OCI-LY1 (cell line): ENCODE data around the gene MYO5C.

Source experiments
- H2AFZ ChIP-seq: fragments of 200-600 bp; sonication (generic), shearing (Covaris generic); 2 replicates; pipeline ENCODE4 v1.6.0; 2014; ENCODE audit warnings: antibody characterized with exemption, mild to moderate bottlenecking, low read length
- H3F3A ChIP-seq: fragments of 200-600 bp; sonication (generic), shearing (Covaris generic); 2 replicates; pipeline ENCODE4 v1.6.0; 2014; ENCODE audit warnings: mild to moderate bottlenecking, antibody characterized with exemption, low read length, moderate library complexity; ENCODE audit not compliant: insufficient read depth
- H3K27ac ChIP-seq: fragments of 200-600 bp; sonication (generic); 2 replicates; pipeline ENCODE4 v1.5.1; 2014; ENCODE audit warnings: low read length, mixed run types, mild to moderate bottlenecking, low read depth; ENCODE audit not compliant: poor library complexity, severe bottlenecking
- H3K27me3 ChIP-seq: fragments of 200-600 bp; sonication (generic); 2 replicates; pipeline ENCODE4 v1.6.0; 2014; ENCODE audit warnings: antibody characterized with exemption, mild to moderate bottlenecking, low read length, moderate library complexity; ENCODE audit not compliant: insufficient read depth
- H3K36me3 ChIP-seq: fragments of 200-600 bp; sonication (generic); 2 replicates; pipeline ENCODE4 v1.6.1; 2014; ENCODE audit warnings: mild to moderate bottlenecking, antibody characterized with exemption, low read length, moderate library complexity, mixed read lengths; ENCODE audit not compliant: insufficient read depth
- H3K4me1 ChIP-seq: fragments of 200-600 bp; sonication (generic); 2 replicates; pipeline ENCODE4 v1.5.1; 2014; ENCODE audit warnings: mild to moderate bottlenecking, low read length, moderate library complexity; ENCODE audit not compliant: insufficient read depth, severe bottlenecking
- H3K4me2 ChIP-seq: fragments of 200-600 bp; sonication (generic), shearing (Covaris generic); 2 replicates; pipeline ENCODE4 v1.6.1; 2014; ENCODE audit warnings: low read length
- H3K4me3 ChIP-seq: fragments of 200-600 bp; sonication (generic); 2 replicates; pipeline ENCODE4 v1.5.1; 2014; ENCODE audit warnings: low read length, low read depth, mild to moderate bottlenecking, mixed read lengths; ENCODE audit not compliant: poor library complexity, severe bottlenecking
- H3K79me2 ChIP-seq: fragments of 200-600 bp; shearing (Covaris generic); 2 replicates; pipeline ENCODE4 v1.6.1; 2016; ENCODE audit warnings: mixed run types, low read length, mixed read lengths; ENCODE audit not compliant: insufficient read depth
- H3K9ac ChIP-seq: fragments of 200-600 bp; sonication (generic), shearing (Covaris generic); 2 replicates; pipeline ENCODE4 v1.6.1; 2014; ENCODE audit warnings: mild to moderate bottlenecking, low read length, mixed read lengths
- H3K9me2 ChIP-seq: fragments of 200-600 bp; sonication (generic), shearing (Covaris generic); 2 replicates; pipeline ENCODE4 v1.6.1; 2014; ENCODE audit warnings: low read depth, mild to moderate bottlenecking, low read length, mixed read lengths
- H3K9me3 ChIP-seq: fragments of 200-600 bp; shearing (Covaris generic); 2 replicates; pipeline ENCODE4 v1.6.1; 2014; ENCODE audit warnings: low read length, mixed read lengths
- H4K20me1 ChIP-seq: fragments of 200-600 bp; sonication (generic), shearing (Covaris generic); 2 replicates; pipeline ENCODE4 v1.6.0; 2016; ENCODE audit warnings: mild to moderate bottlenecking, low read length; ENCODE audit not compliant: insufficient read depth
- EZH2 ChIP-seq: fragments of 200-600 bp; sonication (generic), shearing (Covaris generic); IDR thresholded peaks from 2 replicates; pipeline ENCODE4 v1.8.0; 2017; ENCODE audit warnings: borderline replicate concordance, mixed run types, mild to moderate bottlenecking, antibody characterized with exemption, low read length, moderate library complexity, mixed read lengths
- TF ChIP-seq, protein P1 (sequence below): fragments of 200-600 bp; sonication (generic), shearing (Covaris generic); IDR thresholded peaks from 2 replicates; pipeline ENCODE4 v1.5.1; 2017; ENCODE audit warnings: mild to moderate bottlenecking, antibody characterized with exemption, low read length, moderate library complexity, mixed read lengths

The MYO5C gene

DNA sequence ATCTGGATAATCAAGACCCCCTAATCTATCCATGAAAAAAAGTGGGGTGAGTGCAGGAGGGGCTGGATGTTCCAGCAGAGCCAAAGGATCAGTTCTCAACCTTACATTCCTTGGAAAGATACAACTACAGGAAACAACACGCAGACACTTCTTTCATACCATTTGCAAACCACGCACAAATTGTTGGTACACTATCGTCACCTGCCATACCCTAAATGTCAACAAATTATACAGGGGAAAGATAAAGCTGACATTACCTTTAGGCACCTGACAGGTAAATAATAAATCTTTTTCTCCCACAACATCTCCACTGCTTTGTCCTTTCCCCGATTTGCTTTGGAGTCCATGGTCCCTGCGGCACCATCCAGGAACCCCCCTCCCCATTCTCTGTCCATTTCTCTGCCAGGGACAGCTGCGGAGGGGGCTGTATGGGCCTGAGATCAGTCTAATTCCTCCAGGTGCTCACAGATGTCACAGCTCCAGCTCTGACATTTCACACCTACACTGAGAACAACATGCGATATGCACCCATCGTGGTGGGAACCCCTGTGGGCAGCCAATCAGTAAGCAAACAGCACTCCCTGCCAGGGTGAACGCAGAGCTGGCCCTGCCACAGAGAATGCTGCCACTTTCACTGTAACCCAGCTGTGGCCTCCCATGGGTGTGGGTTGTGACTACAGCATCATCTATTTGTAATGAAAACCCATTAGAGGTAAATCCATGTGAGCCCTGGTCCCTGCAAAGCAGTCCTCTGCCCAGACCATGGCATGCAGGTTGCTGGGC, 145.4 kb downstream of the MYO5C start:
- TF ChIP-seq, protein P1, sequence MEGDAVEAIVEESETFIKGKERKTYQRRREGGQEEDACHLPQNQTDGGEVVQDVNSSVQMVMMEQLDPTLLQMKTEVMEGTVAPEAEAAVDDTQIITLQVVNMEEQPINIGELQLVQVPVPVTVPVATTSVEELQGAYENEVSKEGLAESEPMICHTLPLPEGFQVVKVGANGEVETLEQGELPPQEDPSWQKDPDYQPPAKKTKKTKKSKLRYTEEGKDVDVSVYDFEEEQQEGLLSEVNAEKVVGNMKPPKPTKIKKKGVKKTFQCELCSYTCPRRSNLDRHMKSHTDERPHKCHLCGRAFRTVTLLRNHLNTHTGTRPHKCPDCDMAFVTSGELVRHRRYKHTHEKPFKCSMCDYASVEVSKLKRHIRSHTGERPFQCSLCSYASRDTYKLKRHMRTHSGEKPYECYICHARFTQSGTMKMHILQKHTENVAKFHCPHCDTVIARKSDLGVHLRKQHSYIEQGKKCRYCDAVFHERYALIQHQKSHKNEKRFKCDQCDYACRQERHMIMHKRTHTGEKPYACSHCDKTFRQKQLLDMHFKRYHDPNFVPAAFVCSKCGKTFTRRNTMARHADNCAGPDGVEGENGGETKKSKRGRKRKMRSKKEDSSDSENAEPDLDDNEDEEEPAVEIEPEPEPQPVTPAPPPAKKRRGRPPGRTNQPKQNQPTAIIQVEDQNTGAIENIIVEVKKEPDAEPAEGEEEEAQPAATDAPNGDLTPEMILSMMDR, result no peak
- TF ChIP-seq EZH2, result no peak
- no peaks in the 10 kb centered on the region for H3K9me3 ChIP-seq
- no peaks in the 10 kb centered on the region for H3K79me2 ChIP-seq
- peak overlapping the region; percentile 89 for H3K27ac ChIP-seq
- no peaks in the 10 kb centered on the region for H3K27me3 ChIP-seq
- no peak overlapping the region for H2AFZ ChIP-seq
- peak overlapping the region; percentile 26 for H3K4me2 ChIP-seq
- 0 out of 2 replicates have a peak, but pooled peaks cover 3% of the 10 kb centered on the region for H3F3A ChIP-seq
- peaks cover 61% of the 10 kb centered on the region for H3K36me3 ChIP-seq
- peak overlapping the region; percentile 13 for H3K9ac ChIP-seq
- peak overlapping the region; percentile 1 for H3K4me3 ChIP-seq
- H4K20me1 ChIP-seq, result no peaks in the 10 kb centered on the region
- peaks cover 30% of the 10 kb centered on the region for H3K4me1 ChIP-seq
- H3K9me2 ChIP-seq, result no peaks in the 10 kb centered on the region

DNA sequence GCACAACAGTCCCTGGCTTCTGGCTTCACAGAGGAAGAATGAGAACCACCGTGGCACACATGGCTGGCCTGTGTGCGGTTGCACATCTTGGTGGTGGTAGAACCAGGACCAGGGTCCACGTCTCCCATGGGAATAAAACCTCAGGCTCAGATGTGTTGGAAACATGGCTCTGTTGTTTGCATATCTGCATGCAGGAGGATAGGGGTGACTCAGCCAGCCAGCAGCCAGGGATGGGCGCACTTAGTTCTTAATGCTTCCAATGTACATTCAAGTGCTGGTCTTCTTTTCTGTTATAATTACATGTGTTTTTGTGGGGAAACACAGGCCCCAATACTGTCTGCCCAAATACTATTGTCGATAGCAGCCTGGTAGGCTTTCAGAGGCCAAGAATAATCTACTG, 147.2 kb downstream of the MYO5C start:
- Histone ChIP-seq H3K9ac (no peak overlapping the region), H3K4me3 (no peak overlapping the region), H3F3A (0 out of 2 replicates have a peak, but pooled peaks cover 3% of the 10 kb centered on the region), H3K9me2 (no peaks in the 10 kb centered on the region), H3K9me3 (no peaks in the 10 kb centered on the region), H4K20me1 (no peaks in the 10 kb centered on the region), H3K4me2 (no peak overlapping the region), H3K79me2 (no peaks in the 10 kb centered on the region), H2AFZ (no peak overlapping the region), H3K4me1 (peaks cover 24% of the 10 kb centered on the region), H3K27ac (no peak overlapping the region), H3K27me3 (no peaks in the 10 kb centered on the region), H3K36me3 (peaks cover 78% of the 10 kb centered on the region)
- no peak for TF ChIP-seq EZH2
- TF ChIP-seq, protein P1, result no peak

DNA sequence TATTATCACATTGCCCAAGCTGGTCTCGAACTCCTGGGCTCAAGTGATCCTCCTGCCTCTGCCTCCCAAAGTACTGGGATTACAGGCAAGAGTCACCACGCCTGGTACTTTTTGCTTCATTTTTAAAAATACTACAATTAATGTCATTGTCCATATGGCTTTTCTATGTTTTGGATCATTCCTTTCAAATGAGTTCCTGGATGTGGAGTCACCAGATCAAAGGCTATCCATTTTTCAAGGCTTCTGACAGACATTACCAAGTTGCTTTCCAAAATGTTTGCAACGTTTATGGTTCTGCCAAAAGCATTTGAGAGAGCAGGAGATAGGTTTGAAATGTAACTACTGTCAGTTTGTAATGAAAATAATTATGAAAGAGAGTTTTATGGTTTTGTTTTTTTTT, 148.8 kb downstream of the MYO5C start:
- Histone ChIP-seq H3K27ac (no peak overlapping the region), H3K9ac (no peak overlapping the region), H3K9me3 (no peaks in the 10 kb centered on the region), H3K27me3 (no peaks in the 10 kb centered on the region), H3K36me3 (peaks cover 84% of the 10 kb centered on the region), H3K4me2 (no peak overlapping the region), H4K20me1 (no peaks in the 10 kb centered on the region), H3K79me2 (no peaks in the 10 kb centered on the region), H3K9me2 (no peaks in the 10 kb centered on the region), H3K4me1 (peaks cover 21% of the 10 kb centered on the region), H3F3A (0 out of 2 replicates have a peak, but pooled peaks cover 3% of the 10 kb centered on the region), H3K4me3 (no peak overlapping the region), H2AFZ (no peak overlapping the region)
- TF ChIP-seq, protein P1, result no peak
- no peak for TF ChIP-seq EZH2
